Gastroesophageal sphincter (tissue), 4 donors: ENCODE measurements around the gene DLG4. TPM values are rescaled to one million over a fixed set of nuclear protein-coding genes. Genes with fewer than 3 reads are reported as not detected.
A peak's percentile ranks its signal among the peaks of the same experiment; 100 is the strongest.

Source experiments
- ATAC-seq: fragments of 150-250 bp; one replicate; pipeline ENCODE4 v1.9.1; 2016; ENCODE audit warnings: mild to moderate bottlenecking, moderate library complexity
- H3K27ac ChIP-seq, 4 donors: fragments of 200-600 bp; sonication (generic) in 3 of 4; 1 replicate in 3 of 4; 2 replicates in 1 of 4; pipeline ENCODE4 v1.5.1; 2016 to 2019
- H3K27me3 ChIP-seq: fragments of 200-600 bp; sonication (generic); one replicate; pipeline ENCODE4 v1.5.1; 2019
- H3K36me3 ChIP-seq, 2 donors: fragments of 200-600 bp; sonication (generic); one replicate each; pipeline ENCODE4 v1.5.1; 2019; ENCODE audit warnings: control low read depth in 1 of 2
- H3K4me1 ChIP-seq, 3 donors: fragments of 200-600 bp; sonication (generic); 1 replicate in 2 of 3; 2 replicates in 1 of 3; pipeline ENCODE4 v1.5.1; 2016 to 2019; ENCODE audit warnings: control low read depth in 2 of 3
- H3K4me3 ChIP-seq, 2 donors: fragments of 200-600 bp; sonication (generic); one replicate each; pipeline ENCODE4 v1.5.1; 2019; ENCODE audit warnings: mild to moderate bottlenecking in 1 of 2, moderate library complexity in 1 of 2
- H3K9me3 ChIP-seq, 3 donors: fragments of 200-600 bp; sonication (generic); one replicate each; pipeline ENCODE4 v1.5.1; 2017 to 2019; ENCODE audit warnings: control low read depth in 2 of 3
- CTCF ChIP-seq, 4 experiments: fragments of 200-600 bp in 2 of 4; fragments of 450-650 bp in 2 of 4; sonication (generic) in 1 of 4; IDR thresholded peaks; one replicate each; pipeline ENCODE4 v1.5.1; 2017 to 2019; ENCODE audit warnings: antibody characterized with exemption in 4 of 4, mild to moderate bottlenecking in 2 of 4, moderate library complexity in 2 of 4
- EP300 ChIP-seq: sonication (generic); formaldehyde crosslinking; IDR thresholded peaks from one replicate; pipeline ENCODE4 v1.6.1; 2017; ENCODE audit warnings: antibody characterized with exemption, mild to moderate bottlenecking
- POLR2A ChIP-seq, 2 donors: fragments of 450-650 bp; IDR thresholded peaks; one replicate each; pipeline ENCODE4 v1.6.1; 2017; ENCODE audit warnings: antibody characterized with exemption in 2 of 2, mild to moderate bottlenecking in 2 of 2, moderate library complexity in 1 of 2
- POLR2AphosphoS5 ChIP-seq: sonication (generic); formaldehyde crosslinking; IDR thresholded peaks from one replicate; pipeline ENCODE4 v1.6.1; 2017; ENCODE audit warnings: antibody characterized with exemption
- WGBS, 2 donors: methylation state at CpG; one replicate each; pipeline ENCODE4 v1.1.5; 2018; ENCODE audit warnings: low coverage in 1 of 2; 5-methylcytosine and 5-hydroxymethylcytosine counted together
- total RNA-seq, 4 donors: library from RNA; depleted of rRNA; stranded (reverse); fragments of >200 nt; gene quantifications; one replicate each; pipeline ENCODE4 v1.1.0, GENCODE V29; 2016

DLG4 gene
- total RNA-seq, 4 donors from 2014 or later, result 14.1 to 21.7 (median 16.5) TPM

GRCh38 chr17:7215136-7215638 lies 4.4 kb downstream of the DLG4 start:
- no peak for ATAC-seq
- Histone ChIP-seq H3K36me3 (no peaks in the 10 kb centered on the region), H3K27ac (peak overlapping the region; percentile 26 to 98 (median 92)), H3K4me3 (peak overlapping the region in 1 of 2 donors; percentile 62), H3K9me3 (no peaks in the 10 kb centered on the region), H3K27me3 (no peaks in the 10 kb centered on the region), H3K4me1 (peaks cover 4 to 76% (median 36%) of the 10 kb centered on the region in 3 donors)
- WGBS, 2 donors, result 21 to 80% methylated on average over 1 to 2 of the region's 9 CpGs
- TF ChIP-seq POLR2AphosphoS5 (peak; percentile 40), POLR2A (IDR thresholded peaks at IDR 0.05) (no peak)

GRCh38 chr17:7214300-7215135 lies 5.1 kb downstream of the DLG4 start:
- Histone ChIP-seq H3K4me1 (peaks cover 4 to 74% (median 36%) of the 10 kb centered on the region in 3 donors), H3K4me3 (peak overlapping the region; percentile 39 to 62), H3K27ac (peak overlapping the region; percentile 21 to 98 (median 92)), H3K36me3 (no peaks in the 10 kb centered on the region), H3K9me3 (no peaks in the 10 kb centered on the region), H3K27me3 (no peaks in the 10 kb centered on the region)
- peak; percentile 43 for TF ChIP-seq POLR2AphosphoS5
- peak in 3 of 4 experiments; percentile 49 to 53 (median 49) for TF ChIP-seq CTCF (IDR thresholded peaks at IDR 0.05)
- no peak for TF ChIP-seq POLR2A (IDR thresholded peaks at IDR 0.05)
- peak; percentile 90 for ATAC-seq
- WGBS, 2 donors, result 1 to 2% methylated on average over 11 to 21 of the region's 45 CpGs

- Histone ChIP-seq H3K36me3 (no peaks in the 10 kb centered on the region), H3K4me3 (peak overlapping the region; percentile 39 to 62), H3K4me1 (peaks cover 4 to 68% (median 36%) of the 10 kb centered on the region in 3 donors), H3K9me3 (no peaks in the 10 kb centered on the region), H3K27me3 (no peaks in the 10 kb centered on the region), H3K27ac (peak overlapping the region in 3 of 4 donors; percentile 88 to 98 (median 97))
- peak; percentile 24 for ATAC-seq
- TF ChIP-seq EP300 (no peak), POLR2A (IDR thresholded peaks at IDR 0.05) (no peak), CTCF (IDR thresholded peaks at IDR 0.05) (peak in 2 of 4 experiments; percentile 32 to 37)
- WGBS, 2 donors, result 0 to 4% methylated on average over 11 to 13 of the region's 15 CpGs
Observed at GRCh38 chr17:7213895-7214299, 5.7 kb downstream of the DLG4 start.

- H3K36me3 ChIP-seq, result no peaks in the 10 kb centered on the region
- peak overlapping the region in 1 of 2 donors; percentile 4 for H3K4me3 ChIP-seq
- no peaks in the 10 kb centered on the region for H3K27me3 ChIP-seq
- no peak for ATAC-seq
- H3K27ac ChIP-seq, result no peak overlapping the region
- WGBS, 2 donors, result 34 to 39% methylated on average over 12 to 16 of the region's 37 CpGs
- peaks cover 4 to 66% (median 27%) of the 10 kb centered on the region in 3 donors for H3K4me1 ChIP-seq
- no peaks in the 10 kb centered on the region for H3K9me3 ChIP-seq
- no peak for TF ChIP-seq POLR2AphosphoS5
- TF ChIP-seq POLR2A (IDR thresholded peaks at IDR 0.05), result no peak
- no peak for TF ChIP-seq CTCF (IDR thresholded peaks at IDR 0.05)
- no peak for TF ChIP-seq EP300
Observed at GRCh38 chr17:7211491-7212273, 8.0 kb downstream of the DLG4 start.

GRCh38 chr17:7208754-7209460 lies 10.7 kb downstream of the DLG4 start:
- Histone ChIP-seq H3K36me3 (peaks cover 0 to 2% of the 10 kb centered on the region in 2 donors), H3K9me3 (no peaks in the 10 kb centered on the region), H3K27ac (no peak overlapping the region), H3K4me1 (peaks cover 0 to 67% (median 9%) of the 10 kb centered on the region in 3 donors), H3K4me3 (no peak overlapping the region), H3K27me3 (no peaks in the 10 kb centered on the region)
- ATAC-seq, result no peak
- 77 to 80% methylated on average over 1 to 3 of the region's 9 CpGs for WGBS, 2 donors
- TF ChIP-seq CTCF (IDR thresholded peaks at IDR 0.05) (no peak), POLR2A (IDR thresholded peaks at IDR 0.05) (no peak), EP300 (no peak), POLR2AphosphoS5 (no peak)
